Mesothelial cell of epicardium (in vitro differentiated cells): Measurements from ENCODE around the gene PRKN. TPM values are rescaled to one million over a fixed set of nuclear protein-coding genes. Genes with fewer than 3 reads are reported as not detected.

Experiments used
- DNase-seq, 2 experiments: peaks; one replicate each; pipeline ENCODE4 v3.0.0; 2021; ENCODE audit warnings: low spot score in 2 of 2; ENCODE audit not compliant: unreplicated experiment in 2 of 2
- H3K27ac Mint-ChIP-seq: 2 replicates; pipeline ENCODE4 v1.8.0; 2021; ENCODE audit warnings: mixed read lengths
- H3K27me3 Mint-ChIP-seq: 2 replicates; pipeline ENCODE4 v1.8.0; 2021; ENCODE audit warnings: low read depth, mixed read lengths
- H3K36me3 Mint-ChIP-seq: 2 replicates; pipeline ENCODE4 v1.8.0; 2021; ENCODE audit warnings: mixed read lengths
- H3K4me1 Mint-ChIP-seq: 2 replicates; pipeline ENCODE4 v1.8.0; 2021; ENCODE audit warnings: mixed read lengths
- H3K4me3 Mint-ChIP-seq: 2 replicates; pipeline ENCODE4 v1.8.0; 2021; ENCODE audit warnings: mild to moderate bottlenecking, moderate library complexity, mixed read lengths
- H3K9me3 Mint-ChIP-seq: 2 replicates; pipeline ENCODE4 v1.8.0; 2021; ENCODE audit warnings: mixed read lengths
- total RNA-seq: library from RNA; stranded (reverse); gene quantifications from 3 replicates; pipeline ENCODE4 v1.2.1, GENCODE V29; 2021
- TF ChIP-seq, protein P1 (sequence below): fragments of 200-600 bp; sonication (generic); IDR thresholded peaks from one replicate; pipeline ENCODE4 v1.5.0; 2021; ENCODE audit warnings: antibody characterized with exemption; ENCODE audit not compliant: unreplicated experiment

The PRKN gene
- total RNA-seq, 1 donor from 2014 or later, result 7.6 TPM

DNA sequence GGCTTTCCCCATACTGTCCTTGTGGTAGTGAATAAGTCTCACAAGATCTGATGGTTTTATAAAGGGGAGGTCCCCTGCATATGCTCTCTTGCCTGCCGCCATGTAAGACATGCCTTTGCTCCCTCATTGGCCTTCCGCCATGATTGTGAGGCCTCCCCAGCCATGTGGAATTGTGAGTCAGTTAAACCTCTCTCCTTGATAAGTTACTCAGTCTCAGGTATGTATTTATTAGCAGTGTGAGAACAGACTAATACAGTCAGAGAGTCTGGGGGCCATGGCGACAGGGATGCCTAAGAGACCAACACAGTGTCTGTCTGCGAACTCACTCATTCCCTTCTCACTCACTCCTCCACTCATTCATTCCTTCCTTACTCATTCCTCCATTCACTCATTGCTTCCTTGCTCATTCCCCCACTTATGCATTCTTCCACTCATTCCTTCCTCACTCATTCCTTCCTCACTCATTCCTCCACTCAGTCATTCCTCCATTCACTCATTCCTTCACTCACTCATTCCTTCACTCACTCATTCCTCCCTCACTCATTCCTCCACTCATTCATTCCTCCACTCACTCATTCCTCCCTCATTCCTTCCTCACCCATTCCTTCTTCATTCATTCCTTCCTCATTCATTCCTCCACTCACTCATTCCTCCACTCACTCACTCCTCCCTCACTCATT is 1316.2 kb downstream of the PRKN start:
- H3K4me1 Mint-ChIP-seq, result peaks cover 32% of the 10 kb centered on the region
- H3K36me3 Mint-ChIP-seq, result no peaks in the 10 kb centered on the region
- DNase-seq, result no peak

DNA sequence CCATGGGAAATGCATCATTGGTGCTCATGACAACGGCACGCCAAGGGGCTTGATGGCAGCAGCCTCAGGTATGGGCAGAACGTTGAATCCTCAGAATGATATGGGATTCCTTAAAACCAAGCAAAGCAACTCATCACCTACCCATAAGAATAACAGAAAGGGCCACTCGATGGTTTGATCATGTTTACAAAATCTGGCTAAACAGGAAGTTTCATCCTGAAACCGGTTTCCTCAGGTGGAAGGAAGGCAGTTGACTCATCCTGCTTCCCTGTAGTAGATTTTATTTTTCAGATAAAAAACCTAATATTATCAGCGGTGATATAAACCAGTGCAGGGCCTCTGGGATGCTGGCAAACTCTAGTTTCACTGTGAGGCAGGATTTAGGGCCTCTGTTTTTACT is 1316.8 kb downstream of the PRKN start:
- peaks cover 26% of the 10 kb centered on the region for H3K4me1 Mint-ChIP-seq
- H3K9me3 Mint-ChIP-seq, result no peaks in the 10 kb centered on the region
- no peak overlapping the region for H3K27ac Mint-ChIP-seq
- TF ChIP-seq, protein P1, sequence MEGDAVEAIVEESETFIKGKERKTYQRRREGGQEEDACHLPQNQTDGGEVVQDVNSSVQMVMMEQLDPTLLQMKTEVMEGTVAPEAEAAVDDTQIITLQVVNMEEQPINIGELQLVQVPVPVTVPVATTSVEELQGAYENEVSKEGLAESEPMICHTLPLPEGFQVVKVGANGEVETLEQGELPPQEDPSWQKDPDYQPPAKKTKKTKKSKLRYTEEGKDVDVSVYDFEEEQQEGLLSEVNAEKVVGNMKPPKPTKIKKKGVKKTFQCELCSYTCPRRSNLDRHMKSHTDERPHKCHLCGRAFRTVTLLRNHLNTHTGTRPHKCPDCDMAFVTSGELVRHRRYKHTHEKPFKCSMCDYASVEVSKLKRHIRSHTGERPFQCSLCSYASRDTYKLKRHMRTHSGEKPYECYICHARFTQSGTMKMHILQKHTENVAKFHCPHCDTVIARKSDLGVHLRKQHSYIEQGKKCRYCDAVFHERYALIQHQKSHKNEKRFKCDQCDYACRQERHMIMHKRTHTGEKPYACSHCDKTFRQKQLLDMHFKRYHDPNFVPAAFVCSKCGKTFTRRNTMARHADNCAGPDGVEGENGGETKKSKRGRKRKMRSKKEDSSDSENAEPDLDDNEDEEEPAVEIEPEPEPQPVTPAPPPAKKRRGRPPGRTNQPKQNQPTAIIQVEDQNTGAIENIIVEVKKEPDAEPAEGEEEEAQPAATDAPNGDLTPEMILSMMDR, result no peak
- H3K4me3 Mint-ChIP-seq, result no peak overlapping the region
- DNase-seq, result no peak
- H3K27me3 Mint-ChIP-seq, result peaks cover 2% of the 10 kb centered on the region
- no peaks in the 10 kb centered on the region for H3K36me3 Mint-ChIP-seq

More for the DNA sequence above, 1316.2 kb downstream of the PRKN start:
- Mint-ChIP-seq H3K4me3 (no peak overlapping the region), H3K9me3 (no peaks in the 10 kb centered on the region), H3K27ac (no peak overlapping the region), H3K27me3 (peaks cover 2% of the 10 kb centered on the region)
- TF ChIP-seq, protein P1, result no peak

DNA sequence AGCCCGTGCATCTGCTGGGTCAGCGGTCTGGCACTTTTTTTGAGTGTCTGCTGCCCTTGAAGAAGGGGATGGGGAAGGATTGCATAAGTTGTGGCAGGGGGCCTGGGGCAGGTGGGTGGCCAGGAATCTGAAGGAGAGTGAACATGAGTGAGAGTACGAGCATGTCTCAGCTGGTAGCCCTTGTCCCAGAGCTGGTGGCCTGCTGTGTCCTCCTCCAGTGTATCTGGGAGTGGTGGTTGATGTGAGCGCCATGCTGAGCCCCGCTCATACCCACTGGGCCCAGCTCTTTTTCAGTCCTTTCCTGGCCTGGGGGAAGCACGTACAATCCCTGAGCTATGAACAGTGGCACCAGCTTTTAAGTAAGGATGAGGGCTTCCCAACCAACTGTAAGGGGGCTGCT is 1317.5 kb downstream of the PRKN start:
- peaks cover 2% of the 10 kb centered on the region for H3K27me3 Mint-ChIP-seq
- H3K4me3 Mint-ChIP-seq, result no peak overlapping the region
- no peaks in the 10 kb centered on the region for H3K36me3 Mint-ChIP-seq
- no peak overlapping the region for H3K27ac Mint-ChIP-seq
- TF ChIP-seq, protein P1, result no peak
- DNase-seq, result no peak
- H3K9me3 Mint-ChIP-seq, result no peaks in the 10 kb centered on the region
- H3K4me1 Mint-ChIP-seq, result peaks cover 21% of the 10 kb centered on the region

DNA sequence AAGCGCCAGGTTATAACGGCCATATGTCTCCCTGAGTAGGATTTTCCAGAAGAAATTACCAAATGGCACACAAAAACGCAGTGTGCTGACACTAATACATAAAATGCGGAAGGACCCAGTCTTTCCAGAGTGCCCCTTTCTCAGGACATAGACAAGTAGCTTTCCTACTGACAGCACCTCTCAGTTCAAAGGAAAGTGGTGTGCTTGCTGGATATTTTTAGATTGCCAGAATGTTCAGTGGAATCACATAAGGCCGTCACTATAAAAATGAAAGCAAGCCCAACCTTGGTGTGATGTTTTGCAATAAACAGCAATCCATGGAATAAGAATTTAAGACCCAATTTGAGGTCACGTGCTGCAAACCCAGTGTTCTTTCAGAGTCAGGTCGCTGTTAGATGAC is 1318.2 kb downstream of the PRKN start:
- TF ChIP-seq, protein P1, result no peak
- Mint-ChIP-seq H3K4me3 (no peak overlapping the region), H3K36me3 (no peaks in the 10 kb centered on the region), H3K9me3 (no peaks in the 10 kb centered on the region), H3K27ac (no peak overlapping the region), H3K27me3 (peaks cover 2% of the 10 kb centered on the region), H3K4me1 (peaks cover 13% of the 10 kb centered on the region)
- no peak for DNase-seq

DNA sequence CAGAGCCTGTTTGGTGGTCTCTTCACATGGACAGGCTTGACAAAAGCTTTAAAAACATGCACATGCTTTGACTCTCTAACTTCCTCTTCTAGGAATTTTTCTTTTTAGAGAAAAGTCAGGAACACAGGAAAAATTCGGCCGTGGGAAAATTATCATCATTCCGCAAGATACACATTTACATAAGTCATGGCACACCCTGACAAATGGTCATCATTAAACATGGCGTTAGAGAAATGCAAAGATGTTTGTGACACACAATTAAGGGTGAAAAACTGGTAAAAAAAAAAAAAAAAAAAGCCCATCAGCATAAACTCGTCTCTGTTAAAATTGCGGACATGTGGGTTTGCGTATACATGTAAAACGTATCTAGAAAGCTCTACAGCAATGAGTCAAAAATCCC is 1319.5 kb downstream of the PRKN start:
- TF ChIP-seq, protein P1, result no peak
- no peak overlapping the region for H3K4me3 Mint-ChIP-seq
- no peaks in the 10 kb centered on the region for H3K36me3 Mint-ChIP-seq
- no peak for DNase-seq
- H3K27me3 Mint-ChIP-seq, result no peaks in the 10 kb centered on the region
- peaks cover 6% of the 10 kb centered on the region for H3K4me1 Mint-ChIP-seq
- H3K9me3 Mint-ChIP-seq, result peaks cover 8% of the 10 kb centered on the region
- no peak overlapping the region for H3K27ac Mint-ChIP-seq
